Measurements from ENCODE around the gene SPATA12.
A peak's percentile ranks its signal among the peaks of the same experiment; 100 is the strongest.

Gene SPATA12

GRCh38 chr3:57109437-57110199 is 49.2 kb downstream of the SPATA12 start:
- no peak for TF ChIP-seq CTCF (IDR thresholded peaks at IDR 0.05; ENCODE audit: low read depth, low read length)
- H3K27me3 ChIP-seq (ENCODE audit: insufficient read depth, low read depth, severe bottlenecking) = no peaks in the 10 kb centered on the region
- no peak overlapping the region for H3K4me3 ChIP-seq (ENCODE audit: low read depth, low read length)
- H3K36me3 ChIP-seq = no peaks in the 10 kb centered on the region
- DNase-seq = no peak
- H3K9me3 ChIP-seq (ENCODE audit: severe bottlenecking) = no peaks in the 10 kb centered on the region
- H3K27ac ChIP-seq = no peak overlapping the region

- Histone ChIP-seq H3K4me3 (ENCODE audit: low read depth, low read length) (no peak overlapping the region), H3K27ac (no peak overlapping the region), H3K36me3 (no peaks in the 10 kb centered on the region), H3K9me3 (ENCODE audit: severe bottlenecking) (no peaks in the 10 kb centered on the region), H3K27me3 (ENCODE audit: insufficient read depth, low read depth, severe bottlenecking) (no peaks in the 10 kb centered on the region)
- TF ChIP-seq CTCF (IDR thresholded peaks at IDR 0.05; ENCODE audit: low read depth, low read length) = no peak
- no peak for DNase-seq
Measured at GRCh38 chr3:57110214-57110613, 49.8 kb downstream of the SPATA12 start.

- no peak for TF ChIP-seq CTCF (IDR thresholded peaks at IDR 0.05; ENCODE audit: low read depth, low read length)
- peak; percentile 72 for DNase-seq
Measured at GRCh38 chr3:57110798-57111197, 50.3 kb downstream of the SPATA12 start.

GRCh38 chr3:57112206-57112605 is 51.7 kb downstream of the SPATA12 start:
- no peak for DNase-seq
- no peaks in the 10 kb centered on the region for H3K9me3 ChIP-seq (ENCODE audit: severe bottlenecking)
- peak; percentile 28 for TF ChIP-seq CTCF (IDR thresholded peaks at IDR 0.05; ENCODE audit: low read depth, low read length)
- H3K27me3 ChIP-seq (ENCODE audit: insufficient read depth, low read depth, severe bottlenecking) = no peaks in the 10 kb centered on the region
- H3K4me3 ChIP-seq (ENCODE audit: low read depth, low read length) = no peak overlapping the region
- no peaks in the 10 kb centered on the region for H3K36me3 ChIP-seq
- no peak overlapping the region for H3K27ac ChIP-seq

More at GRCh38 chr3:57110798-57111197, 50.3 kb downstream of the SPATA12 start:
- Histone ChIP-seq H3K9me3 (ENCODE audit: severe bottlenecking) (no peaks in the 10 kb centered on the region), H3K27ac (no peak overlapping the region), H3K4me3 (ENCODE audit: low read depth, low read length) (no peak overlapping the region), H3K27me3 (ENCODE audit: insufficient read depth, low read depth, severe bottlenecking) (no peaks in the 10 kb centered on the region), H3K36me3 (no peaks in the 10 kb centered on the region)

- Histone ChIP-seq H3K27ac (no peak overlapping the region), H3K36me3 (no peaks in the 10 kb centered on the region), H3K27me3 (ENCODE audit: insufficient read depth, low read depth, severe bottlenecking) (no peaks in the 10 kb centered on the region), H3K9me3 (ENCODE audit: severe bottlenecking) (no peaks in the 10 kb centered on the region), H3K4me3 (ENCODE audit: low read depth, low read length) (no peak overlapping the region)
- TF ChIP-seq CTCF (IDR thresholded peaks at IDR 0.05; ENCODE audit: low read depth, low read length) = no peak
- no peak for DNase-seq
Measured at GRCh38 chr3:57116501-57116900, 56.0 kb downstream of the SPATA12 start.

GRCh38 chr3:57118254-57118653 is 57.8 kb downstream of the SPATA12 start:
- H3K27ac ChIP-seq = no peak overlapping the region

More at GRCh38 chr3:57118254-57118653, 57.8 kb downstream of the SPATA12 start:
- TF ChIP-seq CTCF (IDR thresholded peaks at IDR 0.05; ENCODE audit: low read depth, low read length) = no peak
- H3K27me3 ChIP-seq (ENCODE audit: insufficient read depth, low read depth, severe bottlenecking) = no peaks in the 10 kb centered on the region
- no peak for DNase-seq
- no peaks in the 10 kb centered on the region for H3K9me3 ChIP-seq (ENCODE audit: severe bottlenecking)
- H3K36me3 ChIP-seq = no peaks in the 10 kb centered on the region
- no peak overlapping the region for H3K4me3 ChIP-seq (ENCODE audit: low read depth, low read length)

All from WERI-Rb-1 (cell line).